ENCODE results near the gene ERI3.

ERI3 gene

DNA sequence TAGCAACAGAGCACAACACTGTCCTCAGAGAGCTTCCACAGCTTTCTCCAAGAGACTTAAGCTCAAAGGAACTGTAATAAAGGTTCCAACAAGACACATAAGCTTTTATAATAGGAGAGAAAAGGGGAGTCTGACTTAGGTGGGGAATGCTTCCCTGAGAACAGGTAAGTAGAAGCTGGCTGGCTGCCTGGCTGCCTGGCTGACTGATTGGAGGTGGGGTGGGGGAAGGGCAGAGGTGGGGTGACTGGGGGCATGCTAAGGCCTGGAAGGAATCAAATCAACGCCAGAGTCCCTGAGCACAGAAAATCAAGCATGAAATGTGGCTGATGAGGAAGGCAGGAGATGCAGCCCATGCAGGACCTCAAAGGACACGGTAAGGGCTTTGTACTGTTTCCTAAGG is 96.0 kb downstream of the ERI3 start:
- no peak for DNase-seq

GRCh38 chr1:44256762-44257554 is 98.1 kb downstream of the ERI3 start:
- DNase-seq, result peak; percentile 37

- DNase-seq, result no peak
These were observed 100.6 kb downstream of the ERI3 start for GRCh38 chr1:44254392-44254910.

DNA sequence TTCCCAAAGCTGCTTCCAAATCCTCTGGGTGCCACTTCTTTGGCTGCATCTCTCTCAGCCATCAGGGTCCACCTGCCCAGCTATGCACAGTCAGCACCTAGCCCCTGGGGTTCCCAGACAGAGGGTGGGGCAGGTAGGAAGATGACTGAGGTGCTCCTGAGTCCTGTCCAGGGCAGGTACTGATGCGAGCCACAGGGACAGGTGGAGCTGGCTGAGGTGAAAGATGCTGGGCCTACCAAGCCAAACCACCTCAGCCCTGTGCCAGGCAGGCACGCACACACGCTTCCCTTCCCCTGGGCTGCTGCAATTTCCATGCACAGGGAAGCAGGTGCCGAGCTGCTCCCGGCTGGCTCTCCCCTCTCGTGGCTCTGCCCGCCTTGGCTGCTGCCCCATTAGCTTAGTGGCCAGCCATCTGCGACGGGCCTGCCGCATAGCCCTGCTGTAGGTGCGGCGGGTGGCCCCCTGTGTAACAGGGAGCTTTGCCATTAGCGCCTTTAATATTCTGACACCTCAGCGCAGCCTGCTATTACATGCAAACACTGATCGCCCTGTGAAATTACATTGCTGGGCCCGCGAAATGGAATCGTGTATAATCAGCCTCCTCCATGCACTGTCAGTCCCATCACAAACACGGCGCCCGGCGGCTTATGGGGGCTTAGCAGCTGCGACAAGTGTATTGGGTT is 102.9 kb downstream of the ERI3 start:
- DNase-seq, result no peak

DNA sequence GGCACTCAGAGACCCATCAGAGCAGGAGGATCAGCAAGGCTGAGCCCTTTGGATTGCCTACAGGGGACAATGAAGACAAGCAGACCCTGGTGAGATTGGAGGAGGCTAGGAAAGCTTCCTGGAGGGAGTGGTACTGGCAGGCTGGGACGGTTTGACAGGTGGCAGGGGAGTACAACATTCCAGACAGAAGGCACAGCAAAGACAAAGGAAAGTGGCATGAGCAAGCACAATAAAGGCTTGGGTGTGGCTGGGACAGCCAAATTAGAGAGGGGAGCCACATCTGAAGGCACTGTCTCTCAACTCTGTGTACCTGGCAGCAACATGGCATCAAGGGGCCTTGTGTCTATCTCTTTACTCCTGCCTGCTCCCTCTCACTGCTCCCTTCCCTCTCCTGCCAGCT is 103.6 kb downstream of the ERI3 start:
- no peak for DNase-seq

DNA sequence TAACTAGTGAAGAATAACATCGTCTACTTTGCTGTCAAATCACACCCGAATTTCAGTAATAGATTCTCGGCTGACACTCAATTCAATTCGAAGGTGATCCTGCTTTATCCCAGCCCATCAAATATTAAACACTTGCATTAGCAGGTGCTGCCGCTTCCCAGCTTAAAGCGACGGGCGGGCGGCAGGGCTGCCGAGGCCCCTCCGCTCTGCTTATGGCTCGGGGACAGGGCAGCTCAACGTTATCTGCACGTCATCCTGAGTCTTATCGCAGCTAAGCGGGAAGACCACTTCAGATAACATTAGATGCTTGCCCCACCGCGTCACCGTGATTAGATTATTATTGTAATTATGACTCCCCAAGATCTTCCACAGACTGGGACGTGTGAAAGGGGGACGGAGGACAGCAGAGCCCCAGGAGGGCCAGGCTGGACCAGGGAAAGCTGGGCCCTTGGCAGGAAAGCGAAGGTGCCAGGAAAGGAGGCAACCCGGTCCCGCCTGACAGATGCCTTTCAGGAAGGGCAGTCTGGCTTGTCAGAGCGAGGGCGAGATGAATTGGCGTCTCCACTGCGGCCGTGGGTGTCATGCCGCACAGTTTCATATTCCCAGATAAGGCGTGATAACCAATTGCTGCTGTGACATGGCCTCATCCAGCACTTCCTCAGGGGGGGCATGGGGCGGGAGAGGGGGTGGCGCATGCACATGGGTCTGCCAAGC is 104.8 kb downstream of the ERI3 start:
- DNase-seq, result no peak

DNA sequence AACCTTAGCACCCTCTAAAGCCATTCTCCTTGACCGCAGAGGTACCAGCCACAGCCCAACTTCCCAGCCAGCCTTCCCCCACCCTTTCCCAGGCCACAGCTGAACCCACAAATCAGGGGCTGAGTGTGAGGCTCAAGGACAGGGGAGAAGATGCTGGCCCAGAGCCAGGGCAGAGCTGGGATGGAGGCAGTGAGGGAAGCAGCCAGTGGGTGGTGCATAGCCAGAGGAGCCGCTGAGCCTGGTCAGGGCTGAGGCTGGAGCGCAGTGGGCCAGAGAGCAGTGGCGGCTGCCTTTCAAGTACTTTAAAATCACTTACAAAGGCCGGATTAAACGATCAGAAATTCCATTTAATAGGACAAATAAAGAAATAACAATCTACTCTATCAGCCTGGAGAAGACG is 105.5 kb downstream of the ERI3 start:
- DNase-seq, result no peak

DNA sequence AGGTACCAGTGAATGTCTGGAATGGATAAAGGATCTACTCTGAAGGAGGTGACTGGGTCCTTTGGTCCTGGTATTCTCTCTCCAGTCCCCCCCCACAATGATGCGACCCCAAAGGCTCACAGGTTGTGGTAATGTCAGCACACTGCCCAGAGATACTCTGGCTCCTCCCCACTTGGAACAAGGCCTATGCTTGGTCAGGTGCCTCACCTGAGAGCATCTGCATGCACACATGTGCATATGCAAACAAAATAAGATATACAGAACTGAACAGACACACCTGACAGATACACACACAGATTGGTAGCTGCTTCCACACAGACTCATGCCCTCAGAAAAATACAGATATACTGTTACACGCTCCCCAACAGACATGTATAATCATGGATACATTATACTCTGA is 108.3 kb downstream of the ERI3 start:
- DNase-seq, result no peak

GRCh38 chr1:44244986-44245385 is 110.1 kb downstream of the ERI3 start:
- no peak for DNase-seq

DNA sequence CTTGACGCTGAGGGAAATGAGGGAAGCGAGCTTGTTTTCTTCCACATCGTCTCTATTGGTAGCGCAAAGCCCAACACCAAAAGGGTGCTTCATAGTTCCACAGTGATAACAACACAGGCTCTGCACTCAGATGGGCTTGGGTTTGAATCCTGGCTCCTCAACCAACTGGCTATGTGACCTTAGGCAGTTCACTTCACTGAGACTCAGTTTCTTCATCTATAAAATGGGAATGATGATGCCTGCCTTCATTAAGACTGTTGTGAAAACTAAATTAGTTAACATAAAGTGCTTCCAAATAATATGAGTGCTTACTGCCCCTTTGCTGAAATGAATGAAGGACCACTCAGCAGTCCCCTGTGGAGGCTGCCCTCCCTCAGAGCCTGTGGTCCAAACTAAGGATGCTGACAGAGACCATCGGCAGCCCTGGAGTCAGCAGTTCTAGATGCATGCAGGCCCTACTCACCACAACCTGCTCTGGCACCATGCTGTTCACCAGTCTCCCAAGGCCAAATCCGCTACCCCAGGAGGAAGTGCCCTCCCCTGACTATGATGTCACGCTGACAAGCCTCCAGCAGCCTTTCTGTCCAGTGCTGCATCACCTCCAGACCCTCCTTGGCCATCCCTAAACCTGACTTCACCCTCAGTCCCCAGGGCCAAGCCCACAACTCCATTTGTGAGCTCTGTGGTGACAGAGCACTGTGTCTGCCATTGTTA is 111.1 kb downstream of the ERI3 start:
- DNase-seq, result no peak

- DNase-seq, result no peak
These were observed 112.3 kb downstream of the ERI3 start for GRCh38 chr1:44242746-44243145.

GRCh38 chr1:44240802-44241671 is 114.0 kb downstream of the ERI3 start:
- no peak for DNase-seq

DNA sequence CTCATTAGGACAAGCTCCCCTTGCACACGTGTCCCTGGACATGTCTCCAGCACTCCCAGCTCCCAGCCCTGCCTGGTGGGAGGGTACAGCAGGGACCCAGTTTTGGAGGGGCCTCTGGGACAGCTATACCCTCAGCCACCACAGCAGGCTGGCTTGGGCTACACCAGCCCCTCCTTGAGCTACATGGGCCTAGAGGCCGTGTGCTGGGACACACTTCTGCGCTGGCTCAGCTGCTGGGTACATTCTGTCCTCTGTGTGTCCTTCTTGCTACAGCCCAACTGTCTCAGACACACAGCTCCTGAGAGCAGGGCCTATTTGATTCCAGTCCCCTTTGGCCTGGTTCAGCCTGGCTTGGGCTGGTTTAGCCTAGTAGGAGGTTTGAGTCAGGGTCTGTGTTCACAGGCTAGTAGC is 115.1 kb downstream of the ERI3 start:
- no peak for DNase-seq

DNA sequence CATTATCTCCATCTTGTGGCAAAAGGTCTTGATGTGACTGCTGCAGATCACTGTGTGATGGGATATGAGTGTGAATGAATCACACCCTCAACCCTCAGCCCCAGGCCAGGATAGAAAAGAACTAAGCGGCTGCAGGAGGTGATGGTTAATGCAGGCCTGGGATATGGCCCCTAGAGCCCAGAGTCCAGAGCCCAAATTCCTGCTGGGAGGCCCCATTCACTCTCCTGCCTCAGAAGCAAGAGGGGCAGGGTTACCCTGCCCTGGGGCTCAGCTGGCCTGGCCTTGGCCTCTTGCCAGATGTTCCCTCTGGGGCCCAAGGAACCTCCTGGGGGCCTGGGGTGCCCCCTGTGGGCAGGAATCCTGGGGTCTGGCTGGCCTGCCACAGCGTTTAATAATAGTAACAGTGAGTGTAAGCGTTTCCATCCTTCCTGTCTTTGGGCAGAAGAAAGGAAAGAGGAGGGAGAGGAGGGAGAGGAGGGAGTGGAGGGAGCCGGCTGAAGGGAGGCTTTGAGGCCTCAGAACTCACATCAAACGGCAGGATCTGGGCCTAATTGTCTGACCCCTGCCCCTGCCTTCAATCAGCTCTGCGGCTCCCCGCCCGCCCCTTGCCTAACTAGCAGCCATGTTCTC is 115.6 kb downstream of the ERI3 start:
- no peak for DNase-seq

- no peak for DNase-seq
These were observed 116.4 kb downstream of the ERI3 start for GRCh38 chr1:44238660-44239059.

DNA sequence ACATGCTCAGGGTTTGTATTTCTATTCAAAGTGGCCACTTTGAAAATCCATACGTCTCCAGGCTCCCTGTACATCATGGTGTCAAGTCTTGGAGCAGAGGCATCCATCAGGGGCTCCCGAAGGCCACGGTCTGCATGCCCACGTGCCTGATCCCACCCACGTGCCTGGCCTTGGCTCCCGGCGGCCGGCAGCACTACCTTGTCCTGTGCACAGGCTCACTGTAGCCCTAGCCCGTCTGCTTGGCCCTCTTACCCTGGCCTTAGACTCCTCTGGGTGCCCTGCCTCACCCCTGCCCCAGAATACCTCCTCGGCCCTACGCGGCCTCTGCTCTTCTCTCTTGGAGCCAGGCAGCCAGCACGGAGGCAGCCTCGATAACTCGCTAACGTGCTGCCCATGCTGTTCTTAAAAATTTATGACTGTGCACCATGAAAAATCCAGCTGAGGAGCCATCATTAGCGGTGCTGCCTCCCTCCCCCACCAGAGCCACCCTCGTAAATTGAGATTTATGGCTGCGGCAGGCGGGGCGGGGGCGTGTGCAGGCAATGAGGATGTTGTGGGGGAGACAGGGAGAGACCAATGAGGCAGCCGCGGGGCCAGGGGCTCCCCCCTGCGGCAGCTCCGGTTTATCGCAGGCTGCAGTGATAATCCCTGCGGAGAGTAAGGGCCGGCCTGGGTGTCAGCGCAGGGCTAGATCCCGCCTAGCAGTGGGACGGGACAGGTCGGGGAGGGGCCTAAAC is 117.2 kb downstream of the ERI3 start:
- no peak for DNase-seq

DNA sequence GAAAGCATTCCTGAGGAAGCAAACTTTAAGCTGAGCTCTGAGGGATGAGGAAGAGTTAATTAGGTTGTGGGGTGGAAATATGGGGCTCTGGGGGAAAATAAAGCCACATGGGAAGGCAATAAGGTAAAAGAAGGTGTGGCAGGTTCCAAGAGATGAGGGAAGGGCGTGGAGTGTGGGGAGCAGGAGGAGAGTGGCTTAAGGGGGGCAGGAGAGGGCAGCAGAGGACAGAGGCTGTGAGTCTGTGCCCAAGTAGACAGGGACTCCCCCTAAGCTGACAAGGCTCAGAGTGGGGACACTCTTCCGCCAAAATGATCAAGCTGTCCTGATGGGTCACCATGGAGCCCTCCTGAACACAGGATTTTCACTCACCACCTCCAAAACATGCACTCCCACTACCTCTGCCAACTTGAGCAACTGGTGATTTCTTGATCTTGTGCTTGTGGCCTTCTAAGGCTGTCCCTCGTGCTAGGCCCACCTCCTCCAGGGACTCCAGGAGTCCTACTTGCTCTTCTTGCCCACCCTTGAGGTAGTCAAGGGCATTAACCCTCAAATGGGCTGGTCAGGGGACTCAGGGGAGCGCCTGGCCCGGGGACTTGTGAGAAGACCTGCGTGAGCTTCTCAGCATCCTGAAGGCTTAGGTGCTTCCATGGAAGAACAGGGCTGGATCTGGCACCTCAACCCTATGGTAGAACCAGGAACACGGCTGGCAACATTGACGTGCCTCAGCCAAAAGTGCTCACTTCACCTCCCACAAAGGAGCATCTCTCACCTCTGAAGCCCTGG is 118.4 kb downstream of the ERI3 start:
- DNase-seq, result no peak

DNA sequence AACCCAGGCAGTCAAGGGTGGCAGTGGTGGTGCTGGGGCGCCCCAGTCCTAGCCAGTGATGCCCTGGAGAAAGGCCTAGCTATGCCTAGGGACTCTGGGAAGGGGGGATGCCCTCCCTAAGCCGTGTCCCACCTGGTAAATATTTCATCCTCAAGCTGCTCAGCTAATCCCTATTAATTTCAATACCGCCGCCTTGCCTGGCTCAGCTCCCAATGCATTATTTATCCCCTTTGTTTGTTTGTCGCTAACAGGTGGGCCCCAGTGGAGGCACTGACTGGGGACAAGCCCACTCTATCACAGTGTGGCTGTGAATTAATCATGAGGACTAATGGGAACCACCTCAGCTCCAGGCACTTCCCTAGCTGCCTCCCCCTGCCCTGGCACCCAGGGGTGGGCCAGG is 119.2 kb downstream of the ERI3 start:
- no peak for DNase-seq

DNA sequence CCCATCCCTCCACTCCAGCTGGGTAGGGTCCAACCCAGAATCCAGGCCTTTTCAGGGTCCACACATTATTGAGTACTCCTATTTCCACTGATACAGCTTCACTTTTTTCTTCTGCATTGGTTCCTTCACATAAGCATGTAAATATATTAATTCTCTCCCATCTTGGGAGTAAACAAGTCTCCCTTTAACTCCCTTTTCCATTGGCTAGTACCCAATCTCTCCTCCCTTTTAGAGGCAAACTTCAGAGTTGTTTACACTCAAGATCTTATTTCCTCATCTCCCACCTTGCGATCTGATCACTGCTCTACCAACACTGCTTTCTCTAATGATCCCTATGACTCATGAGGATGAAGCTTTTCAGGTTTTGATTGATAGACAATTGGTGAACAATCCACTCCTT is 121.5 kb downstream of the ERI3 start:
- no peak for DNase-seq

DNA sequence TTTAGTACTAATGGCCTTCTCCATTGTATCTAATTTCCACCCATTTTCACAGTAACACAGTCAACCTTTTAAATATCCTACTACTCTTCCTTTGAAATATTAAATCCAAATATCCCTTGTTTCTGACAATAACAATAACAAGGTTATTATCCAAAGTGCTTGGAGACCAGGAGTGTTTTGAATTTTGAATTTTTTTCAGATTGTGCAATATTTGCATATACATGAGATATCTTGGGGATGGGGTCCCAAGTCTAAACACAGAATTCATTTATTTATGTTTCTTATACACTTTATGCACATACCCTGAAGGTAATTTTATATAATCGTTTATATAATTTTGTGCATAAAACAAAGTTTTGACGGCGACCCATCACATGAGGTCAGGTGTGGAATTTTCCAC is 124.3 kb downstream of the ERI3 start:
- DNase-seq, result no peak
